GM13977 (cell line): ENCODE data around the gene VASP.
A peak's percentile ranks its signal among the peaks of the same experiment; 100 is the strongest.

Experiments used
- DNase-seq: peaks from one replicate; pipeline ENCODE4 v3.0.0; 2012; ENCODE audit warnings: low spot score
- in situ Hi-C: fragments of 300-500 bp; cut with MboI; formaldehyde crosslinking; loops from one replicate; pipeline ENCODE4 v1.12.0; 2022; ENCODE audit warnings: low sequenced_read_pairs, low pct_unique_long_range_greater_than_20kb, mixed read lengths, inconsistent platforms; ENCODE audit not compliant: unreplicated experiment
- TF ChIP-seq, protein P1 (sequence below): IDR thresholded peaks from 2 replicates; pipeline ENCODE4 v1.5.1; 2012; ENCODE audit warnings: mild to moderate bottlenecking, control low read depth; ENCODE audit not compliant: insufficient read depth; ENCODE audit errors: extremely low read depth, missing control alignments

VASP gene

DNA sequence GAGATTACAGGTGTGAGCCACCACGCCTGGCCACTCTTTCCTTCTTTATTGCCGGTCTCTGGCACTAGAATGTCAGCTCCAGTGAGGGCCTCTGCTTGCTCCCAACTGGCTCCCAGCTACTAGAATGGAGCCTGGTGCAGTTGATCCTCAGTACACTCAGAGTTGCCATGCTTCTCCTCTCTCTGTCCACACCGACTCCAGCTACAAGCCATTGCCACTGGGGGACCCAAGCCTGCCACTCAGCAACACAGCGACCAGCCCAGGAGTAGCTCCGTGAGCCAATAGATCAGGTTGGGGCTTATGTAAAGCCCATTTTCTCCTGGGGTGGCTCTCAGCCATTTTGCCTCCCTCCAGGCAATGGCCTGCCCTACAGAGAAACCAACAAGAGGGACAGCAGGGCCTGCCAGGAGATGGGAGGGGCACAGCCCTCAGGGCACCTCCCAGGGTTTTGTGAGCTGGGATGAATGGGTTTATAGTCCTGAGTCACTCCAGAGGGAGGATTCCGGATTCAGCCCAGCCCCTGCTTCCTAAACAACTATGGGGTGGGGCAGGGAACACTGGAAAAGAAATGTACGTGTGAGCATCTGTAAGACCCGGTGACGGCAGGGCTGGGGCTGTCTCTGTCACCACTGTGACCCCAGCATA is 40.8 kb downstream of the VASP start:
- in situ Hi-C loops = no loop called here
- TF ChIP-seq, protein P1, sequence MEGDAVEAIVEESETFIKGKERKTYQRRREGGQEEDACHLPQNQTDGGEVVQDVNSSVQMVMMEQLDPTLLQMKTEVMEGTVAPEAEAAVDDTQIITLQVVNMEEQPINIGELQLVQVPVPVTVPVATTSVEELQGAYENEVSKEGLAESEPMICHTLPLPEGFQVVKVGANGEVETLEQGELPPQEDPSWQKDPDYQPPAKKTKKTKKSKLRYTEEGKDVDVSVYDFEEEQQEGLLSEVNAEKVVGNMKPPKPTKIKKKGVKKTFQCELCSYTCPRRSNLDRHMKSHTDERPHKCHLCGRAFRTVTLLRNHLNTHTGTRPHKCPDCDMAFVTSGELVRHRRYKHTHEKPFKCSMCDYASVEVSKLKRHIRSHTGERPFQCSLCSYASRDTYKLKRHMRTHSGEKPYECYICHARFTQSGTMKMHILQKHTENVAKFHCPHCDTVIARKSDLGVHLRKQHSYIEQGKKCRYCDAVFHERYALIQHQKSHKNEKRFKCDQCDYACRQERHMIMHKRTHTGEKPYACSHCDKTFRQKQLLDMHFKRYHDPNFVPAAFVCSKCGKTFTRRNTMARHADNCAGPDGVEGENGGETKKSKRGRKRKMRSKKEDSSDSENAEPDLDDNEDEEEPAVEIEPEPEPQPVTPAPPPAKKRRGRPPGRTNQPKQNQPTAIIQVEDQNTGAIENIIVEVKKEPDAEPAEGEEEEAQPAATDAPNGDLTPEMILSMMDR = no peak

DNA sequence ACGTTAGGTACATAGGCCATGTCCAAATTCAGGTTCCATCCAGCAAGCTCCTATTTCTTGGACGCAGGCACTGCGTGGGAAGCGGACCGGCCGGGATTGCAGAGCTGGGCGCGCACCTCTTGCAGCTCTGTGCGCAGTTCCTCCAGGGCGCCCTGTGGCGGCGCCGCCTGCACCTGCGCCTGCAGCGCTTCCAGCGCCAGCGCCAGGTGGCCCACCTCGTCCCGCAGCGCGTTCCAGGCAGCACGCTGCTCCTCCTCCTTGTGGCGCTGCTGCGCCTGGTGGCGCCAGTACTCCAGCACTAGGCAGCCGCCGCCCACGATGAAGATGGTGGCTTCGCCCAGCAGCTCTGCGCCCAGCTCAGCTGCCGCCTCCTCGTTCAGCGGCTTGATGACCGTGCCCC is 46.2 kb downstream of the VASP start:
- in situ Hi-C loops = no loop called here
- DNase-seq = no peak
- TF ChIP-seq, protein P1 = no peak

More for the DNA sequence above, 40.8 kb downstream of the VASP start:
- DNase-seq = no peak

DNA sequence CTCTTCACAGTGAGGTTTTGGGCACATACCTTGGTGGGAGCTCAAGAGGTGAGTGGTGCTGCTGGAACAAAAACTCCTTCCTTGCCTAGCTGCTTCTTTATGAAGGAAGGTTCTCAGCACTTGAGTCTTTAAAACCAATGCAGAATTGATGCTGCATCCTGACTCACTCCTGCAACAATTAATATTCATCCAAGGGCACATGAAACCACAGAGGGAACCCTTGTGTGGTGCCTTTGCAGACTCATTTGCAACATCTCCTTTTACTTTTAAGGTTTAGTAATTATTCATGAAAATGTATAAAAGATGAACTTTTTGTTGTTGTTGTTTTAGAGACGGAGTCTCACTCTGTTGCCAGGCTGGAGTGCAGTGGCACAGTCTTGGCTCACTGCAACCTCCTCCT is 47.2 kb downstream of the VASP start:
- TF ChIP-seq, protein P1 = no peak
- in situ Hi-C loops = no loop called here
- peak; percentile 7 for DNase-seq

DNA sequence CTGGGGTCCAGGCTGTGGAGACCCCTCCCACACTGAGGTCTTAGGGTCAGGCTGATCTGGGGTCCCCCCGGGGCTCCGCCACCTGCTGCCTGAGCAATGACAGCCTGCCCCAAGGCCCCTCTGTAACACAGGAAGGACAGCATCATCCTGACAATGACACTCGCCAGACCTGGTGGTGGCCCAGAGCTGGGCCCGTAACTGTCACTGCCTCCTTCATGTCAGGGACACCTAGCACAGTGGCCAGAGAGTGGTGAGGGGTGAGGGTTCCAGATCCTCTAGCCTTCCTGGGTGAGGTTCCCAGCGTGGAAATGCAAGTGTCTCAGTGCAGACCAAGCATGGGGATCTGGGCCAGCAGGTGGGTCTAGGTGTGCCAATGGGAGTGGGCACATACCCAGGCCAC is 49.6 kb downstream of the VASP start:
- TF ChIP-seq, protein P1 = no peak
- in situ Hi-C loops = no loop called here

DNA sequence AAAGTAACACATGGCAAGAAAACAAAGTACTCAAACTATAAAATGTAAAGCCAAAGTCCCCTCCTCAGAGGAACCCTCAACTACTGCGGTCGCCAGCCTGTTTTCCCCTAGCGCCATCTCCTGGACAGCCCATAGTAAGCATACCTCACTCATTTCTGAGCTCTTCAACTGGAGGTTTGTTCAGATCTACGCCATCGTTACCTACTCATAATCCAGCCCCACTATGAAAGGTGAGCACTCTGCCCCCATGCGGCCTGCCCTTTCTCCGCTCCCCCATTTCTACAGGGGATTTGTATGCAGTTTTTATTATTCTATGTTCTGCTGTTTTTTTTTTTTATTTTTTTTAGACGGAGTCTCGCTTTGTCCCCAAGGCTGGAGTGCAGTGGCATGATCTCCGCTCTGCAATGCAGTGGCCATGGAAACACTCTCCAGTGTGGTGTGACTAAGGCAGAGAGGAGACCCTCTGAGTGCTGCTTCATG is 51.2 kb downstream of the VASP start:
- TF ChIP-seq, protein P1 = peak; percentile 82
- DNase-seq = peak; percentile 86
- in situ Hi-C loops = no loop called here

More for the DNA sequence above, 49.6 kb downstream of the VASP start:
- DNase-seq = no peak

DNA sequence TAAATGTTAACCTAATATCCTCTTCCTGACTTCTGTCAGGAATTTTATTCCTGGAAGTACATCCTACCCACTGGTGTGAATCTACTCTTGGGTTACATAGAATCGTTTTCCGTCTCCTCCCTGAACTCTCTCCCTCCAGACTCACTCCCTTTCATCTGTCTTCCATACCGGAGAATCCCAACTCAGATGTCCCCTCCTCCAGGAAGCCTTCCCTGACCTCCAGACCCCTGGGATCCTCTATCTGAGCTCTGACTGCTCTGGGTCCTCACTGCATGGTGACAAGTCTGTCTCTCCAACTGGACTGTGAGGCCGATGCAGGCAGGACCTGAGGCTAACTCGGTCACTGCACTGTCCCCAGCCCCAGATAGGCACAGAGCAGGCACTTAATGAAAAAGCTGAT is 52.8 kb downstream of the VASP start:
- DNase-seq = no peak
- in situ Hi-C loops = no loop called here
- TF ChIP-seq, protein P1 = no peak
